GM12878 (cell line): ENCODE results near the gene CELF3. TPM values are rescaled to one million over a fixed set of nuclear protein-coding genes. Genes with fewer than 3 reads are reported as not detected.
A peak's percentile ranks its signal among the peaks of the same experiment; 100 is the strongest.

Experiments used
- CUX1 ChIP-seq: IDR thresholded peaks from 2 replicates; pipeline ENCODE4 v1.6.1; 2012; ENCODE audit warnings: improper control_type of control experiment, low read depth, low read length; ENCODE audit not compliant: insufficient replicate concordance
- E2F4 ChIP-seq: IDR thresholded peaks from 2 replicates; pipeline ENCODE4 v1.6.1; 2012; ENCODE audit warnings: low read depth, low read length, improper control_type of control experiment
- ETV6 ChIP-seq, 2 experiments: fragments of 450-650 bp in 1 of 2; IDR thresholded peaks in 1 of 2; conservative IDR thresholded peaks in 1 of 2; 2 replicates each; pipeline ENCODE4 v1.6.1; 2014; ENCODE audit warnings: antibody characterized with exemption in 1 of 2, borderline replicate concordance in 1 of 2, low read depth in 1 of 2, mild to moderate bottlenecking in 1 of 2, moderate library complexity in 1 of 2
- HDAC2 ChIP-seq: fragments of 200-600 bp; sonication (generic); IDR thresholded peaks from 2 replicates; pipeline ENCODE4 v1.6.1; 2017
- KDM1A ChIP-seq: fragments of 200-600 bp; sonication (generic); IDR thresholded peaks from 2 replicates; pipeline ENCODE4 v1.6.1; 2016; ENCODE audit warnings: borderline replicate concordance
- MAX ChIP-seq: IDR thresholded peaks from 2 replicates; pipeline ENCODE4 v1.6.1; 2012; ENCODE audit warnings: low read depth, low read length, improper control_type of control experiment
- NKRF ChIP-seq: fragments of 450-650 bp; conservative IDR thresholded peaks from 2 replicates; pipeline ENCODE4 v1.6.1; 2017; ENCODE audit warnings: mild to moderate bottlenecking, moderate library complexity
- NR2C2 ChIP-seq: IDR thresholded peaks from 2 replicates; pipeline ENCODE4 v1.6.1; 2011; ENCODE audit warnings: borderline replicate concordance, low read depth; ENCODE audit not compliant: control insufficient read depth, insufficient read length
- NRF1 ChIP-seq: conservative IDR thresholded peaks from 2 replicates; pipeline ENCODE4 v1.6.1; 2011; ENCODE audit warnings: mild to moderate bottlenecking, low read depth, low read length, improper control_type of control experiment
- RAD21 ChIP-seq: IDR thresholded peaks from 2 replicates; pipeline ENCODE4 v1.6.1; 2011; ENCODE audit warnings: mild to moderate bottlenecking, low read depth, low read length, moderate library complexity; ENCODE audit not compliant: insufficient read depth
- RBBP5 ChIP-seq: fragments of 200-600 bp; sonication (generic); conservative IDR thresholded peaks from 2 replicates; pipeline ENCODE4 v1.6.1; 2016
- SMAD1 ChIP-seq: fragments of 450-650 bp; IDR thresholded peaks from 2 replicates; pipeline ENCODE4 v1.6.1; 2018; ENCODE audit warnings: mild to moderate bottlenecking, low read depth; ENCODE audit not compliant: partially characterized antibody
- SMARCA5 ChIP-seq: fragments of 450-650 bp; IDR thresholded peaks from 2 replicates; pipeline ENCODE4 v1.6.1; 2017; ENCODE audit warnings: mild to moderate bottlenecking
- SP1 ChIP-seq: IDR thresholded peaks from one replicate; pipeline ENCODE4 v1.6.1; 2011; ENCODE audit warnings: low read depth, low read length
- STAT1 ChIP-seq: fragments of 450-650 bp; conservative IDR thresholded peaks from 2 replicates; pipeline ENCODE4 v1.6.1; 2014; ENCODE audit warnings: antibody characterized with exemption, mild to moderate bottlenecking
- WRNIP1 ChIP-seq: IDR thresholded peaks from 2 replicates; pipeline ENCODE4 v1.6.1; 2011; ENCODE audit warnings: low read depth, low read length, improper control_type of control experiment, borderline replicate concordance
- YBX1 ChIP-seq: fragments of 450-650 bp; IDR thresholded peaks from 2 replicates; pipeline ENCODE4 v1.6.1; 2016; ENCODE audit warnings: antibody characterized with exemption
- ZNF24 ChIP-seq: fragments of 450-650 bp; IDR thresholded peaks from 2 replicates; pipeline ENCODE4 v1.6.1; 2017; ENCODE audit warnings: antibody characterized with exemption, mild to moderate bottlenecking
- ZSCAN29 ChIP-seq: fragments of 450-650 bp; IDR thresholded peaks from 2 replicates; pipeline ENCODE4 v1.6.1; 2017; ENCODE audit warnings: mild to moderate bottlenecking, moderate library complexity
- polyA plus RNA-seq, 11 experiments: library from polyadenylated mRNA; depleted of rRNA in 4 of 11; unstranded in 6 of 11; stranded (reverse) in 5 of 11; fragments of >200 nt; fragmentation: Nextera tagmentation in 4 of 11; fragmentation: Illumina TruSeq in 1 of 11; extraction: Ambion mirVana in 4 of 11; extraction: Trizol in 1 of 11; gene quantifications; 1 replicate in 1 of 11; 2 replicates in 10 of 11; pipeline versions ENCODE4 v1.2.1 to v1.2.3, GENCODE V29; 2011 to 2016; ENCODE audit warnings: inconsistent platforms in 2 of 11, missing spikeins in 2 of 11, low read depth in 1 of 11
- total RNA-seq, 4 experiments: library from RNA; depleted of rRNA in 3 of 4; stranded (reverse); fragments of >200 nt in 3 of 4; fragmentation: Illumina TruSeq in 1 of 4; extraction: Trizol in 1 of 4; gene quantifications; 2 replicates each; pipeline versions ENCODE4 v1.2.1 to v1.2.3, GENCODE V29; 2013 to 2021
- TF ChIP-seq, protein P1 (sequence below): fragments of 450-650 bp; IDR thresholded peaks from 2 replicates; pipeline ENCODE4 v1.6.1; 2016; ENCODE audit warnings: mild to moderate bottlenecking

CELF3 gene
- total and polyA plus RNA-seq, 10 of the 15 experiments (the other 5 are each of a cell fraction or from before 2014, with no cell fraction given), result 0.09 TPM; not detected in 9

GRCh38 chr1:151762941-151763921 lies 46.6 kb upstream of the CELF3 start, which contains the start of gene MRPL9 (continued):
- TF ChIP-seq NKRF (peak; percentile 51; the same call in 1 of the 2 replicates), E2F4 (no peak), MAX (peak; percentile 90), STAT1 (0 out of 2 replicates have a peak, but pooled peaks have one; percentile 49), ZNF24 (peak; percentile 92), RAD21 (no peak), KDM1A (no peak), WRNIP1 (no peak), SP1 (peak; percentile 26), ETV6 (conservative IDR thresholded peaks at IDR 0.05 in 1 of 2, IDR thresholded peaks at IDR 0.05 in 1 of 2; ENCODE audit: borderline replicate concordance in 1 of 2, low read depth in 1 of 2) (no peak), NR2C2 (no peak), NRF1 (no peak), SMARCA5 (peak; percentile 39; the same call in 1 of the 2 replicates), ZSCAN29 (no peak), CUX1 (no peak), RBBP5 (no peak), YBX1 (no peak), SMAD1 (peak; percentile 51), HDAC2 (peak; percentile 88)
- TF ChIP-seq, protein P1, sequence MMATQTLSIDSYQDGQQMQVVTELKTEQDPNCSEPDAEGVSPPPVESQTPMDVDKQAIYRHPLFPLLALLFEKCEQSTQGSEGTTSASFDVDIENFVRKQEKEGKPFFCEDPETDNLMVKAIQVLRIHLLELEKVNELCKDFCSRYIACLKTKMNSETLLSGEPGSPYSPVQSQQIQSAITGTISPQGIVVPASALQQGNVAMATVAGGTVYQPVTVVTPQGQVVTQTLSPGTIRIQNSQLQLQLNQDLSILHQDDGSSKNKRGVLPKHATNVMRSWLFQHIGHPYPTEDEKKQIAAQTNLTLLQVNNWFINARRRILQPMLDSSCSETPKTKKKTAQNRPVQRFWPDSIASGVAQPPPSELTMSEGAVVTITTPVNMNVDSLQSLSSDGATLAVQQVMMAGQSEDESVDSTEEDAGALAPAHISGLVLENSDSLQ, result peak; percentile 57
